ENCODE data around the gene UBAP2L. TPM values are rescaled to one million over a fixed set of nuclear protein-coding genes. Genes with fewer than 3 reads are reported as not detected.
A peak's percentile ranks its signal among the peaks of the same experiment; 100 is the strongest.

UBAP2L gene
- total and polyA plus RNA-seq, 9 of the 15 experiments (the other 6 are each of a cell fraction or from before 2014, with no cell fraction given): 75.0 to 245 (median 119) TPM

DNA sequence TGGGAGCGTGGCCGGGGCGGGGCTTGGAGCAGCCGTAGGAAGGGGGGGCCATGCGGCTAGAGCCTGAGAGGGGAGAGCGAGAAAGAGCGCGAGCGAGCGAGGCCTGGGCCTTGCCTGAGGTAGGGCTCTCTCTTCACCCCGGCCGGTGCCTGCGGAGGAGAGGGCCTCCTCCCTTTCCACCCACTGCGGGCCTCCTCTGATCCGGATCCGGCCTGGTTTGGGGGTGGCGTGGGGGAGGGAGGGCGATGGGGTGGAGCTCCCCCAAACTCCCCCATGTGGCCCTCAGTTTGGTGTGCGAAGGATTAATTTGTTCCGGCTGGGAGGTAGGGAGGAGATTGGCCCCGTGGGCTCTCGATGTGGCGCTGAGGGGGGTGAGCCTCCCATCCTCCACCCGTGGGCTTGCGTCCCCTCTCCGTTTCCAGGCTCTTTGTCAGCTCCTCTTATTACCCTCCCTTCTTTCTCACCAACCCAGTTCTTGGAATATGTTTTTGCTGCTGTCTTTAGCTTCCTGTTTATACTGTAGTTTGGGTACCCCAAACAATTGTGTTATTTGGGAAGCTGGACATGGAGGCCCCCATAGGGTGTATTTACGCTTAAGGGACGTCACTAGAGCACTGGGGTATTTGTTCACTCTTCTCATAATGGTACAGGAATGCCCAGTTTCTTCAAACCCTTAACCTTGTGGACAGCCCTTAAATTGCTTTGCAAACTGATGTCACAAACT is 685 bp downstream of the UBAP2L start (continued):
- TF ChIP-seq REST (IDR thresholded peaks at IDR 0.05; ENCODE audit: borderline replicate concordance): peak; percentile 25; the same call in 1 of the 2 replicates
- no peak for TF ChIP-seq REST (CRISPR knock-in tag; IDR thresholded peaks at IDR 0.05; ENCODE audit: low read depth)
- peak in 1 of 2 experiments; percentile 24; a peak in 1 of 4 replicates for TF ChIP-seq FOXA3 (CRISPR knock-in tag; conservative IDR thresholded peaks at IDR 0.05 in 1 of 2, IDR thresholded peaks at IDR 0.05 in 1 of 2)
- TF ChIP-seq, protein P1, sequence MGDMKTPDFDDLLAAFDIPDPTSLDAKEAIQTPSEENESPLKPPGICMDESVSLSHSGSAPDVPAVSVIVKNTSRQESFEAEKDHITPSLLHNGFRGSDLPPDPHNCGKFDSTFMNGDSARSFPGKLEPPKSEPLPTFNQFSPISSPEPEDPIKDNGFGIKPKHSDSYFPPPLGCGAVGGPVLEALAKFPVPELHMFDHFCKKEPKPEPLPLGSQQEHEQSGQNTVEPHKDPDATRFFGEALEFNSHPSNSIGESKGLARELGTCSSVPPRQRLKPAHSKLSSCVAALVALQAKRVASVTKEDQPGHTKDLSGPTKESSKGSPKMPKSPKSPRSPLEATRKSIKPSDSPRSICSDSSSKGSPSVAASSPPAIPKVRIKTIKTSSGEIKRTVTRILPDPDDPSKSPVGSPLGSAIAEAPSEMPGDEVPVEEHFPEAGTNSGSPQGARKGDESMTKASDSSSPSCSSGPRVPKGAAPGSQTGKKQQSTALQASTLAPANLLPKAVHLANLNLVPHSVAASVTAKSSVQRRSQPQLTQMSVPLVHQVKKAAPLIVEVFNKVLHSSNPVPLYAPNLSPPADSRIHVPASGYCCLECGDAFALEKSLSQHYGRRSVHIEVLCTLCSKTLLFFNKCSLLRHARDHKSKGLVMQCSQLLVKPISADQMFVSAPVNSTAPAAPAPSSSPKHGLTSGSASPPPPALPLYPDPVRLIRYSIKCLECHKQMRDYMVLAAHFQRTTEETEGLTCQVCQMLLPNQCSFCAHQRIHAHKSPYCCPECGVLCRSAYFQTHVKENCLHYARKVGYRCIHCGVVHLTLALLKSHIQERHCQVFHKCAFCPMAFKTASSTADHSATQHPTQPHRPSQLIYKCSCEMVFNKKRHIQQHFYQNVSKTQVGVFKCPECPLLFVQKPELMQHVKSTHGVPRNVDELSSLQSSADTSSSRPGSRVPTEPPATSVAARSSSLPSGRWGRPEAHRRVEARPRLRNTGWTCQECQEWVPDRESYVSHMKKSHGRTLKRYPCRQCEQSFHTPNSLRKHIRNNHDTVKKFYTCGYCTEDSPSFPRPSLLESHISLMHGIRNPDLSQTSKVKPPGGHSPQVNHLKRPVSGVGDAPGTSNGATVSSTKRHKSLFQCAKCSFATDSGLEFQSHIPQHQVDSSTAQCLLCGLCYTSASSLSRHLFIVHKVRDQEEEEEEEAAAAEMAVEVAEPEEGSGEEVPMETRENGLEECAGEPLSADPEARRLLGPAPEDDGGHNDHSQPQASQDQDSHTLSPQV (IDR thresholded peaks at IDR 0.05): 0 out of 2 replicates have a peak, but pooled peaks have one; percentile 15
- TF ChIP-seq ETV5 (CRISPR knock-in tag; IDR thresholded peaks at IDR 0.05; ENCODE audit: low read depth): peak; percentile 57; the same call in 1 of the 2 replicates
- TF ChIP-seq KDM5B (IDR thresholded peaks at IDR 0.05; ENCODE audit: insufficient replicate concordance, low read depth, low read length): peak; percentile 40
- TF ChIP-seq RBM39 (optimal IDR thresholded peaks at IDR 0.05; ENCODE audit: low read depth, low read length): no peak
- no peak for TF ChIP-seq CCNT2 (IDR thresholded peaks at IDR 0.05; ENCODE audit: borderline replicate concordance, extremely low read depth, insufficient read length, low read depth, low read length)
- TF ChIP-seq MYC (IDR thresholded peaks at IDR 0.05; ENCODE audit: low read depth, low read length): peak; percentile 76
- peak; percentile 84; the same call in 1 of the 2 replicates for TF ChIP-seq MYC (CRISPR knock-in tag; IDR thresholded peaks at IDR 0.05; ENCODE audit: borderline replicate concordance, low read depth)
- peak; percentile 99 for TF ChIP-seq ZNF740 (CRISPR knock-in tag; IDR thresholded peaks at IDR 0.05)
- peak in 1 of 2 experiments; percentile 96; a peak in 2 of 4 replicates for TF ChIP-seq ZNF740 (tag; IDR thresholded peaks at IDR 0.05)
- peak; percentile 98 for TF ChIP-seq CHD1 (IDR thresholded peaks at IDR 0.05; ENCODE audit: low read length)
